Ammon's horn (tissue), 1 donor: Measurements from ENCODE around the gene TMEM238.

Experiments
- DNase-seq: peaks from one replicate; pipeline ENCODE4 v3.0.0-alpha.2; 2016; ENCODE audit warnings: low spot score

TMEM238 gene

DNA sequence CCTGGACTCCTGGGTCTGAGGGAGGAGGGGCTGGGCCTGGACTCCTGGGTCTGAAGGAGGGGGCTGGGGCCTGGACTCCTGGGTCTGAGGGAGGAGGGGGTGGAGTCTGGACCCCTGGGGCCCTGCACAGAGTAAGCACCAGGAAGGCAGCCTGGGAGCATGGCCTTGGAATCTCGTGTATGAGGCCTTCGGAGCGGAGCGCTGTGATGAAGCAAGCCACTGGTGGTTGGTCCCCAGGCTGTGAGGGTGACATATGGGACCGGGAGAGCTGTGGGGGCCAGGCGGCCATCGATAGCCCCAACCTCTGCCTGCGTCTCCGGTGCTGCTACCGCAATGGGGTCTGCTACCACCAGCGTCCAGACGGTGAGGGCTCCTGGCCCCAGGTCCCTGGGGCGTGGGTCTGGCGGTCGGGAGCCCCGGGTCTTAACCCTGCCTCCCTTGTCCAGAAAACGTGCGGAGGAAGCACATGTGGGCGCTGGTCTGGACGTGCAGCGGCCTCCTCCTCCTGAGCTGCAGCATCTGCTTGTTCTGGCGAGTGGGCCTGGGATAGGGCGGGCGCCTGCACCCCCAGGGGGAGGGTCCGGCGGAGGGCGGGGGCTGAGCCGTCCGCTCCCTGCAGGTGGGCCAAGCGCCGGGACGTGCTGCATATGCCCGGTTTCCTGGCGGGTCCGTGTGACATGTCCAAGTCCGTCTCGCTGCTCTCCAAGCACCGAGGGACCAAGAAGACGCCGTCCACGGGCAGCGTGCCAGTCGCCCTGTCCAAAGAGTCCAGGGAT, 6.5 kb downstream of the TMEM238 start:
- no peak for DNase-seq

DNA sequence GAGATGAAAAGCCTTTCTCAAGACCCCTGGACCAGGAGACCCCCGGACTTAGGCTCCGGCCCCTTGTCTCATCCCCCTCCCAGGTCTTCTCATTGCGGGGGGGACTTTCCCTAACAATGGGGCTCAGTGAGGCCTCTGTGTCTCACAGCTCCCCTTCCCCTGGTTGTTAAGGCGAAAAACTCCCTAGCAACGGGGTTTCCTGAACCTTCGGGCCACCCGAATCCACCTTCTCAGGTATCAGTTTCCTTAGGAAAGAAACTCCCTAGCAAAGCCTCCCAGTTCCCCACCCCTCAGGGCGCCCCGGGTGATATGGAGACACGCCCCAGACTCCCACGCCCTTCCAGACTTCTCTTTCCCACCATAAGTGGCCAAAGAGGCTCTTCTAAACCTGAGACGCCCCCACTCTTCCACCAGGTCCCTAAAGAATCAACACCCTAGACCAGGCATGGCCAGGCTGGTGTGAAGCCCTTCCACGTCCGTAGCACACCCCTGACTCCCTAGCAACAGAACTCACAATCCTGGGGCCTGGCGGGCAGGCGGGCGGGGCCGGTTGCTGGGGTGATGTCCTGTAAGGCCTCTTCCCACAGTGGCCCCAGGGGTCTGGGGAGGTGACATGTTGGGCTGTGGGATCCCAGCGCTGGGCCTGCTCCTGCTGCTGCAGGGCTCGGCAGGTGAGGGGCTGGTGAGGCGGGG, 7.7 kb downstream of the TMEM238 start, which contains the start of gene TMEM190:
Gene TMEM190 (plus strand): TSS at position 586 of the 693 bp plus-strand sequence. CDS start 28 bp downstream, at position 614.
- no peak for DNase-seq

DNA sequence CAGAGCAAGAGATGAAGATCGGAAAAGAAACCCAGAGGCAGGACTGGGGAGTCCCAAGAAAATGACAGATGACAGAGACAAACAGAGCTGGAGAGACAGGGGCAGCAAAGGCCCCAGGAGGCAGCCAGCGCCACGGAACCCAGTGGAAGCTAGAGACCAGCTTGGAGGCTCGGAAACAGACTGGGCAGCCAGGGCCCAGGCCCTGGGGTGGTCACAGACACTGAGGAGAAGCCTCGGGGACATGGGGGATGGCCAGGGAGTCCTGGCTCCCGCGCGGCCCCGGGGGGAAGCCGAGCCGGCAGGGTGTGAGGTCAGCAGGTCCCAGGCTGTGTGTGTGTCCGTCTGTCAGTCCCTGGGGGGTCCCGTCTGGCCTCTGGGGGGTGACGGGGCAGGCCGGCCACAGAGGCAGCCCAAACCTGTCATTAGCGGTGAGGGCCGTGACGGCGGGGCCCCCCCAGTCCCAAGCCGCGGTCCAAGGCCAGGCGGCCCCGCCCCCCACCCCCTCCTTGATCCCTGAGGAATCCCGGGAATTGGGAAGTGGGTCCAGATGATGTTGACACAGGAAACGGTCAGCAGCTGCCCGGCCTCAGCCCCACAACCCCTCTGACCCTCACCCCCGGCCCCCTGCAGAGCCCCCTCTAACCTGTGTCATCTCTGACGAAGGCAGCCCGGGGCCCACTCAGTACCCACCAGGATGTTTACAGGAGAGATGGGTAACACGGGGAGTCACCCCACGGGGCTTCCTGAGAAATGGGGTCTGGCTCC, 9.9 kb downstream of the TMEM238 start:
- DNase-seq, result no peak

DNA sequence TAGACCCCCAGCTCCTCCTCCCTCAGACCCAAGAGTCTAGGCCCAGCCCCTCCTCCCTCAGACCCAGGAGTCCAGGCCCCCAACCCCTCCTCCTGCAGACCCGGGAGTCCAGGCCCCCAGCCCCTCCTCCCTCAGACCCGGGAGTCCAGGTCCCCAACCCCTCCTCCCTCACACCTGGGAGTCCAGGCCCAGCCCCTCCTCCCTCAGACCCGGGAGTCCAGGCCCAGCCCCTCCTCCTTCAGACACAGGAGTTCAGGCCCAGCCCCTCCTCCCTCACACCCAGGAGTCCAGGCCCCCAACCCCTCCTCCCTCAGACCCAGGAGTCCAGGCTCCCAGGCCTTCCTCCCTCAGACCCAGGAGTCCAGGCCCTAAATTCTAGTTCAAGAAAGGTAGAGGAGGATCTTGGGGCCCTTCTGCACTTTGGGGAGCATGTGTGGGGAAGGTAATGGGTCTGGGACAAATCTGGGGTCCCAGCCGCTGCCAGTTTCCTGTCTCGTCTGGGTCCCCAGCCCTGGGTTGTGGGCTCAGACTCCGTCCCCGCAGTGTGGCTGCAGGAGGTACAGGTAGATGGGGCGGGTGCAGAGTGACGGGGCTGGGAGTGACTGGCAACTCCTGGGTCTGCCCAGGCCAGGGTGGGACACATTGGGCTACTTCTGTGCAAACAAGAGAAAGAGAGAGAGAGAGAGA, 10.6 kb downstream of the TMEM238 start:
- no peak for DNase-seq

DNA sequence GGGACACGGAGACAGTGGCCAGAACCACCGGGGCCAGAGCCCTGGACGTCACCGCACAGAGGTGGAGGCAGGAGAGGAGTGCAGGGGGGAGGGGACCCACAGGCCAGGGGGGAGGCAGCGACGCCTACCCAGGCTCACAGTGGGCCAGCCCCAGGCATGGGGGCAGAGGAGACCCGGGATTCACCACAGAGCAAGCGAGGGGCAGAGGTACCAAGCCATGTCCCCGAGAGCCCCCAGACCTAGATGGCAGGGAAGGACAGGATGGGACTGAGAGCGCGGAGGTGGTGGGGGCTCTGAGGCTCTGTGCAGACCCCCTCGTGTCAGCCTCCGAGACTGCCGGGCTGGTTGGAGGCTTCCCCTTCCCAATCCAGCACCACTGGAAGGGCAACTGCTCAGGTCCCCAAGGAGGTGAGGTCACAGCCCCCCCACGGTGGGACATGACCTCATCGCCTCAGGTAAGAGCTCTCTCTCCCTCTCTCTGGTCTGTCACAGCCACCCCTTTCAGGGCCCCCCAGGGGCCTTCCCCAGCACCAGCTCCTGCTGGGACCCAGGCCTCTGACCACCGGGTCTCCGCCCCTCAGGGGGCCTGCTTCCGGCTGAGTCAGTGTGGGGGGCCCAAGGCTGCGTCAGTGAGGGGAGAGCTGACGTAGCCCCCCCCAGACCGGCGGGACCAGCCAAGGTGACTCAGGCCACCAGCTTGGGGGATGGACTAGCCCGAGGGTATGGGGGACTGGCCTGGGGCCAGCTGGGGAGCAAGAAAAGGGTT, 11.6 kb downstream of the TMEM238 start:
- DNase-seq, result no peak

DNA sequence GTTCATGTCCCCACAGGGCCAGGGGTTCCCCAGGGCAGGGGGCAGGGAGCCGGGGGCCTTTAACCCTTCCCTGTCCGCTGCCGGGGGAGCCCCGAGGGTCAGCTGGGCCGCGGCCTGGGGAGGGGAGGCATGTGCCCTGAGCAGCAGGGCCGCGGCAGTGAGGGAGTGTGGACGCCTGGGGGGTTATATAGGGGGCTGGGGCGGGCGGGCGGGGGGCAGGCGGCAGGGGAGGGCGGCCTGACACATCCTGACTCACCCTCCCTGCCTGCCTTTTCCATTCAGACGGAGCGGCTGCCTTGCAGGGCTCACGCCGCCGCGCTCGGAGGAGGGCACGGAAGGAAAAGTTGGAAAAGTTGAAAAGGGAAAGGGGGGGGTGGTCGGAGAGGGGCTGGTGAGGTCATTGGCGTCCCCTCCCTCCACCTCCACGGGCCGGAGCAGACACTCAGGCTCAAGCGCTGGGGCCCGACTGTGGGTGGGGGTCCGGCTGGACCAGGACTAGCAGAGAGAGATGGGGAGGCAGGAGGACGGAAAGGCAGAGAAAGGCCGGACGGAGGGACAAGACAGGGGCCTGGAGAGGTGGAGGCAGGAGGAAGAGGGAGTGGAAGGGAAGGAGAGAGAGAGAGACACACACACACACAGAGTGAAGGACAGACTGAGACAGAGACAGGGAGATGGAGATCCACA, 13.6 kb downstream of the TMEM238 start, which contains the start of gene IL11:
Gene IL11 (minus strand): TSS at position 159 of the 684 bp plus-strand sequence. CDS start 153 bp downstream, at position 6.
- DNase-seq, result no peak

DNA sequence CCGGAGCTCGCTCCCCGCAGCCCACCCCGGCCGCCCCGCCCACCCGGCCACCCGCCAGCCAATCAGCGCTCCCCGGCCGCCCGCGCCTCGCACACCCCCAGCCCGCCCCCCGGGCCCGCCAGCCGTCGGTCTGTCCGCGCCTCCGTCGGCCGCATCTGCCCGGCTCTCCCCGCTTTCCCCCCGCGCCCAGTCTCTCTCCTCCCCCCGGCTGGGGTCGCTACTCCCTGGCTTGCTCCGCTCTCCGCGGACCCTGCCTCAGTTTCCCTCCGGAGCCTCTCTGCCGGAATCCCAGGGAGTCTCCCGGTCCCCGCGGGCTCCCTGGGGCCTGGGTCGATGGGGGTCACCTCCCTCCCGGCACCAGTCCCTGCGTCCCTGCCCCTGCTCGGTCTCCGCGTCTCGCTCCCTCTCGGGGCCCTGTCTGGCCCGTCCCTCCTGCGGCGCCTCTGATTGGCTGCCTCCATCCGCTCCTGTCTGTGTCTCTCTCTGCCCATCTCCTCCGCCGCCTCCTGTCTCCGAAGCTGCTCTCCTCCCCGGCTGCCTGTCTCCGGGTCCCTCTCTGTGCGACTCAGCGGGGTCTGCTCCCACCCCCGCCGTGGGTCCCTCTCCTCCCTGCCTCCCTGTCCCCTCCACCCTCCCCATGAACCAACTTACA, 14.3 kb downstream of the TMEM238 start:
- DNase-seq, result no peak

DNA sequence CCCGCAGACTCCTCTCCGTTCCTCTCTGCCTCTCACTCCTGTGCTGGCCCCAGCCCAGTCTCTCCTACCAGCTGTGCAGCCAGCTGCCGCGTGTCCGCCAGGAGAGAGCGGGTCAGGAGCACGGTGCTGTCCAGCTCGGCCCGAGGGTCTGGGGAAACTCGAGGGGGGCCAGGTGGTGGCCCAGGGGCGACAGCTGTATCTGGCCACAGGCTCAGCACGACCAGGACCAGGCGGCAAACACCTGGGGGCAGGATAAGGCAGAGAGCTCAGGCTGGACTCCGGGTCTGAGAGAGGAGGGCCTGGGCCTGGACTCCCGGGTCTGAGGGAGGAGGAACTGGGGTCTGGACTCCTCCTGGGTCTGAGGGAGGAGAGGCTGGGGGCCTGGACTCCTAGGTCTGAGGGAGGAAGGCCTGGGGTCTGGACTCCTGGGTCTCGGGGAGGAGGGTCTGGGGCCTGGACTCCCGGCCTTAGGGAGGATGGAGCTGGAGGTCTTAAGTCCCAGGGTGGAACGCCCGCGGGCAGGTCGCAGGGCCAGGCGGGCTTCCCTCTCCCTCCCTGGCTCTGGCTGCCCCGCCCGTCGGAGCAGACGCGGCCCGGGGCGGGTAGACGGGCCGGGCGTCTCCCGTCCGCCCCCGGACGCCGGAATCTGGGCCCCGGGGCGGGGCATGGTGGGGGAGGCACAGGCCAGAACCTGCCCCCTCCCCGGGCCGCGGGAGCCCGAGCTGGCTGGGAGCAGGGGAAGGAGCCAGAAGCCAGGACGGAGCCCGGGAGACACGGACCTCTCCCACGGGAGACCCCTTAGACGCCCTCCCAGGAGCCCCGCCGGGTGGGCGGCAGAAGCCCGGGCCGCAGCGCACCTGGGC, 15.2 kb downstream of the TMEM238 start:
- no peak for DNase-seq

DNA sequence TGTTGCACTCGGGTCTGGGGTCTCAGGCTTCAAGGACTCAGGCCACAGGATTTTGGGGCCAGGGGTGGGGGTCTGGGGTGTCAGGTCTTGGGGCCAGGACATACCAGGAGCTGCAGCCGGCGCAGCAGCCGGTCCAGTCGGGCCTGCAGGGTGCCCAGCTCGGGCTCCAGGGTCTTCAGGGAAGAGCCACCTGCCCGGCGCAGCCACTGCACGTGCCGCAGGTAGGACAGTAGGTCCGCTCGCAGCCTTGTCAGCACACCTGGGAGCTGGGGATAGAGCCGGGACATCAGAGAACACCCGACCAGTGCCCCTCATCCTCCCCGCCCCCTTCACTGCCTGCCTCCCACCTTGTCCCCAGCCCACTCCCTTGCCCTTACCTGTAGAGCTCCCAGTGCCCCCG, 16.0 kb downstream of the TMEM238 start:
- DNase-seq, result no peak

DNA sequence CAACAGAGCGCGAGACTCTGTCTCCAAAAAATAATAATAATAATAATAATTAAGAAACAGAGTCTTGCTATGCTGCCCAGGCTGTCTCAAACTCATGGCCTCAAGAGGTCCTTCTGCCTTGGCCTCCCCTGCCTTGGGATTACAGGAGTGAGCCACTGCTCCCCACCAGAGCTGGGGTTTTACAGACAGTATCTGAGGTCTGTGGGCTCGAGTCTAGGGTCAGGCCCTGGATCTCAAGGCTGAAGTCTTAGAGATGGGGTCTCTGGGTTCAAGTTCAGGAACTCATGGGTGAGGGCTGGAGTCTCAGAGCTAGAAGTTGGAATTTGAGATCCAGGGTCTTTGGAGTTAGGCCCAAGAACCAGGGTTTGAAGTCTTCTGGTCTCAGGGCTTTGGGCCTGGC, 17.3 kb downstream of the TMEM238 start:
- no peak for DNase-seq

DNA sequence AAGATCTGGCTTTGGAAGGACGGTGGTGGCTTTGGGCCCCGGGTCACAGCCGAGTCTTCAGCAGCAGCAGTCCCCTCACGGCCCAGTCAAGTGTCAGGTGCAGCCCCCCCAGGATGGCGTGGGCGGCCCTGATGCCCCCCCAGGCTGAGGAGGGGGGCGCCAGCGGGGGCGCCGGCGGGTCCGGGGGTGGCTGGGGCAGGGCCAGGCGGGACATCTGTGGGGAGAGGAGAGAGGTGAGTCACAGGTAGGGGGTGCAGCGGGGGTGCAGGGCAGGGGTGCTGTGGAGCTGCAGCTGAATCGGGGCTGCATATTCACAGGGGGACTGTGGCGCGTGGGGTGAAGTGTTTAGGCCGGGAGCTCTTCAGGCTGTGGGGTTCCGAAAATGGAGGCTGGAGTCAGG, 18.1 kb downstream of the TMEM238 start:
- DNase-seq, result no peak

DNA sequence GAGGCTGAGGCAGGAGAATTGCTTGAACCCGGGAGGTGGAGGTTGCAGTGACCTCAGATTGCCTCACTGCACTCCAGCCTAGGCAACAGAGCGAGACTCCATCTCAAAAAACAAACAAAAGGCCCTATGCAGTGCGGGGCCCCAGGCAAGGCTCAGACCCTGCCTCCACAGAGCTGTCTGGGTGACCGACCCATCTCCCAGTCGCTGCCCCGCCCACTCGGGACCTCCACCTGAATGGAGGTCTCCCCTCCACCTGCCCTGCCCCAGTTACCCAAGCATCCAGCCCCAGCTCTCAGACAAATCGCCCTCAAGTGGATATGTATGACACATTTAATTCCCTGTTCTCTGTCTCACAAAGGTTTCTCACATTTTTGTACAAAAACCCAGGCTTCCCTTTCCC, 18.8 kb downstream of the TMEM238 start:
- DNase-seq, result no peak

DNA sequence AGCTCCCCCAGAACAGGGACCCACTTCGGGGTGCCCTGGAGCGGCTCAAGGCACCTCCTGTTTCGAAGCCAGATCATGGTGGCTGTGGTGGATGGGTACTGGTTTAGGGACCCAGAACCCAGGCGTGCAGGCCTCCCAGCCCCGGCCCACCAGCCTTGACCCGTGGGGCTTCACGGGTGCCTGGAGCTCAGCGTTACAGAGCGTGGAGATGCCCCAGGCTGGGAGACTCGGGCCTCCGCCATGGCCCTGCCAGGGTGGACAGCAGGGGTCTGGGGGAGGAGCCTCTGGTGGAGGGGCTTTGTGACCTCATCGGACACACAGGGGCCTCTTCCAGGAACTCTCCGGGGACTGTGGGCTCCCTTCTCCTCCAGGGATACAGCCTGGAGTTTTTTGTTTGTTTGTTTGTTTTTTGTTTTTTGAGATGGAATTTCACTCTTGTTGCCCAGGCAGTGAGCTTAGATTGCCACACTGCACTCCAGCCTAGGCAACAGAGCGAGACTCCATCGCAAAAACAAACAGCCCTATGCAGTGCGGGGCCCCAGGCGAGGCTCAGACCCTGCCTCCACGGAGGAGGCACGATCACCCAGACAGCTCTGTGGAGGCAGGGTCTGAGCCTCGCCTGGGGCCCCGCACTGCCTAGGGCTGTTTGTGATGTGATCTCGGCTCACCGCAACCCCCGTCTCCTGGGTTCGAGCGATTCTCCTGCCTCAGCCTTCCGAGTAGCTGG, 20.9 kb downstream of the TMEM238 start, which contains the start of gene GARIN5B:
Gene GARIN5B (minus strand): TSS at position 271 of the 727 bp plus-strand sequence. CDS start 194 bp downstream, at position 77.
- no peak for DNase-seq

DNA sequence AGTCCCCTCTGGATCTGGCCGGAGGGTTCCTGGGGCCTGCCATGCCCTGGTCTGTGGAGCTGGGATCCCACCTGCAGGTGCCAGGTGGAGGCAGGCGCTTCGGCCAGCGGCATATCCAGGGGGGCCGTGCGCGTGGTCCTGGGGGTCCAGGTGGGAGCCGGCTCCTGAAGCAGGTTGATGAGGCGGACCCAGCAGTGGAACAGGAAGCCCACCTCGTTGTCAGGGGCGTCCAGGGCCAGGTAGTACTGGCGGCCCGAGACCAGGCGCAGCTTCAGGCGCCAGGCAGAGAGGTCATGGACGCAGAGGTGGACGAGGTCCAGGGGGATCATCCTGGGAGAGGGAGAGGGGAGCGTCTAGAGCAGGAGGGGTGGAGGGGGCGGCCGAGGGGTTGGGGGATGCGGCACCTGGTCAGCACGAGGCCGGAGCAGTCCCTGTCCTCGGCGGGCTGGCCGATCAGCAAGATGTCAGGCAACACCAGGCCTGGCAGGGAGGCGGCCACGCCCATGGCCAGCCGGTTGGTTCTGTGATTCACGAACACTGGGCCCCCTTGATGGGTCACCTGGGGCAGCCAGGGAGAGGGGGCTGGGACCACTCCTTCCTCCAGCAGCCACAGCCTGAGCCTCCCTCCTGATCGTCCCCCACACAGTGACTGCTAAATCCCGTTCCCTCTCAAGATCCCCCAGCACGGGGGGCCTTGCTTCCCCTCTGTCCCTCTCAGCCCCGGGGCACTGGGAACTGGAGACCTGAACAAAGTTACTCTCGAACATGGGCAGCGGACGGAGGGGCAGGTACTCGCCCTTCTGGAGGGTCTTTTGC, 21.7 kb downstream of the TMEM238 start:
- no peak for DNase-seq

DNA sequence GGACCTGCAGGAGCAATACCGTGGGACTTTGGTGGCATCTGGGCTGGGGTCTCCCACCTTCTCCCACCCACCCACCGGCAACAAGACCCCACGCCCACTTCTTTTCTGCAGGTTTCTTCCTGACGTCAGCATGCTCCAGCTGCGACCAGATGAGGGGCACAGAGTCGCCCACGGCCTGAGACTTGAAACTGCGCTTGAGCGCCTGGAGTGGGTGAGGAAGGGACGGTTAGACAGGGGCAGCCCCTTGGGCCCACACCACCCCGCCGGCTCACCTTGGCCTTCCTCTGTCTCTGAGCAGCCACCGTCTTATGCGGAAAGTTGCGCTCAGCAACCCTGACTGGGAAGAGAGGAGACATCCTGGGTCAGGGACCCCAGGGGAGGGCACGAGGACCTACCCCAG, 23.2 kb downstream of the TMEM238 start:
- no peak for DNase-seq

DNA sequence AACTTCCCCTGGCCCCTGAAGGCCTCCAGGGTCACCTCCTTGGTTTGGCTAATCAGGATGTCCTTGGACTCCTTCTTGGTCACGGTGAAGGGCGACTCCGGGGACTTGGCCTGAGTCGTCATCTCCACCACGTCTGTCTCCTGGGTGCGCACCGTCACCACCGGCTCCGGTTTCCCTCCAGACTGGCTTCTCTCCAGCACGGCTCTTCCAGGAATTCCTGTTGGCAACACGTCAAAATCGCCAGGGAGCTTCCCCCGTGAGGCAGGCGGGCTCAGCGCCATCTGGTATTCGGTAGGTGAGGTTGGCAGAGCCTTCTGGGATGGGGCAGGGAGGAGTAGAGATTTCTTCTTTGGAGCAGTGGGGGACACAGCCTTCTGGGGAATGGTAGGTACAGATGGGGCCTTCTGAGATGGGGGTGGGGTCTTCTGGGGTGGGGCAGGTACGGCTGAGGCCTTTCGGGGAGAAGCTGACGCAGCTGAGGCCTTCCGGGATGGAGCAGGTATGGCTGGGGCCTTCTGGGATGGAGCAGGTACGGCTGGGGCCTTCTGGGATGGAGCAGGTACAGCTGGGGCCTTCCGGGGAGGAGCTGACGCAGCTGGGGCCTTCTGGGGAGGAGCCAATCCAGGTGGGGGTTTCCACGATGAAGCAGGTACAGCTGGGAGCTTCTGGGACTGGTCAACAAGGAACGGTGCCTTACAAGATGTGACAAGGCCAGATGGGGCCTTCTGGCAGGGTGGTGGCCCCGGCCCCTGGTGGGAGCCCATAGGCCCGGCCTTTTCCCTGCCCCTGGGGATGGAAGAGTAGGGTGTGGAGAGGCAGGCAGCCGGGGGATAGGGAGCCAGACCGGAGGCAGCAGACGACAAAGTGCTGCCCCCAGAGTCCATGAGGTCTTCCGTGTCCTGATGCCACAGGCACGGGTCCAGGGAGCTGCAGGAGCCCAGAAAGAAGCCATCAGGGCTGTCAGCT, 24.9 kb downstream of the TMEM238 start:
- no peak for DNase-seq
